NCI-H748 (cell line): Measurements from ENCODE around the gene SNED1.

Source experiments
- DNase-seq: peaks from one replicate; lab custom pipeline; 2025; ENCODE audit not compliant: unreplicated experiment; lab: John Stamatoyannopoulos, UW

SNED1 gene

GRCh38 chr2:240991378-240992263, 6.8 kb upstream of the SNED1 start:
- DNase-seq, result peak; percentile 33

GRCh38 chr2:240992572-240993291, 5.7 kb upstream of the SNED1 start:
- no peak for DNase-seq

GRCh38 chr2:240993446-240994170, 4.8 kb upstream of the SNED1 start:
- no peak for DNase-seq

- no peak for DNase-seq
These were observed 4.1 kb upstream of the SNED1 start for GRCh38 chr2:240994171-240994896.

GRCh38 chr2:240995041-240996021, 3.1 kb upstream of the SNED1 start:
- DNase-seq, result no peak

GRCh38 chr2:240996161-240996833, 2.1 kb upstream of the SNED1 start:
- DNase-seq, result no peak

GRCh38 chr2:240996834-240997140, 1.6 kb upstream of the SNED1 start:
- no peak for DNase-seq

GRCh38 chr2:240997141-240997855, 1.1 kb upstream of the SNED1 start:
- DNase-seq, result no peak

- no peak for DNase-seq
These were observed 232 bp downstream of the SNED1 start for GRCh38 chr2:240998706-240998994.

GRCh38 chr2:240998995-240999791, 775 bp downstream of the SNED1 start:
- no peak for DNase-seq

- no peak for DNase-seq
These were observed 1.6 kb downstream of the SNED1 start for GRCh38 chr2:240999873-241000541.

- peak; percentile 67 for DNase-seq
These were observed 2.5 kb downstream of the SNED1 start for GRCh38 chr2:241000831-241001321.

GRCh38 chr2:241001413-241002274, 3.2 kb downstream of the SNED1 start:
- no peak for DNase-seq

- DNase-seq, result no peak
These were observed 4.0 kb downstream of the SNED1 start for GRCh38 chr2:241002275-241003046.

GRCh38 chr2:241003047-241003360, 4.6 kb downstream of the SNED1 start:
- DNase-seq, result no peak

GRCh38 chr2:241003369-241003768, 5.0 kb downstream of the SNED1 start:
- DNase-seq, result no peak
